ENCODE data around the gene GCSAML.
"Not testable (repeated sequence)": the region's sequence is repeated elsewhere in the genome, so short reads cannot be mapped to it uniquely, and the experiment has no call there.

The GCSAML gene

GRCh38 chr1:247548769-247549182 lies at the start of gene GCSAML:
Gene GCSAML, plus strand, starts transcription at chr1:247549134. Its CDS starts 58 bp downstream, at chr1:247549192.
- DNase-seq, result no peak

GRCh38 chr1:247500865-247501264 lies 48.1 kb upstream of the GCSAML start:
- no peak for DNase-seq

- DNase-seq, result no peak
Observed at GRCh38 chr1:247506831-247507230, 42.1 kb upstream of the GCSAML start.

GRCh38 chr1:247517795-247518612 lies 30.9 kb upstream of the GCSAML start:
- no peak for DNase-seq

- no peak for DNase-seq
Observed at GRCh38 chr1:247518613-247518891, 30.4 kb upstream of the GCSAML start.

GRCh38 chr1:247521886-247522285 lies 27.0 kb upstream of the GCSAML start:
- not testable (repeated sequence) for DNase-seq

- no peak for DNase-seq
Observed at GRCh38 chr1:247528812-247529474, 20.0 kb upstream of the GCSAML start.

GRCh38 chr1:247529771-247530355 lies 19.1 kb upstream of the GCSAML start:
- no peak for DNase-seq

GRCh38 chr1:247530785-247531184 lies 18.1 kb upstream of the GCSAML start:
- DNase-seq, result no peak

- DNase-seq, result no peak
Observed at GRCh38 chr1:247531937-247532336, 17.0 kb upstream of the GCSAML start.

- no peak for DNase-seq
Observed at GRCh38 chr1:247535402-247535801, 13.5 kb upstream of the GCSAML start.

GRCh38 chr1:247536340-247536739 lies 12.6 kb upstream of the GCSAML start, which contains the start of gene OR2C3:
Gene OR2C3, minus strand, starts transcription at chr1:247536440. Its CDS starts 3,929 bp downstream, at chr1:247532511.
- DNase-seq, result no peak

GRCh38 chr1:247538561-247538960 lies 10.4 kb upstream of the GCSAML start:
- no peak for DNase-seq

- no peak for DNase-seq
Observed at GRCh38 chr1:247539215-247539614, 9.7 kb upstream of the GCSAML start.

GRCh38 chr1:247540581-247540980 lies 8.4 kb upstream of the GCSAML start:
- DNase-seq, result no peak

GRCh38 chr1:247542811-247543210 lies 6.1 kb upstream of the GCSAML start:
- DNase-seq, result no peak

GRCh38 chr1:247548092-247548491 lies 842 bp upstream of the GCSAML start:
- no peak for DNase-seq

GRCh38 chr1:247551721-247552120 lies 2.8 kb downstream of the GCSAML start:
- peak; percentile 79 for DNase-seq

GRCh38 chr1:247552231-247552630 lies 3.3 kb downstream of the GCSAML start:
- peak; percentile 88 for DNase-seq

GRCh38 chr1:247557926-247558674 lies 9.2 kb downstream of the GCSAML start:
- DNase-seq, result no peak

- DNase-seq, result no peak
Observed at GRCh38 chr1:247561711-247562110, 12.8 kb downstream of the GCSAML start.

- DNase-seq, result no peak
Observed at GRCh38 chr1:247562198-247562597, 13.3 kb downstream of the GCSAML start.

- no peak for DNase-seq
Observed at GRCh38 chr1:247574236-247574635, 25.3 kb downstream of the GCSAML start.

Data from islet precursor cell (in vitro differentiated cells).